ENCODE results near the gene AXL. TPM values are rescaled to one million over a fixed set of nuclear protein-coding genes. Genes with fewer than 3 reads are reported as not detected.

AXL gene
- 66.6 and 94.9 TPM in 2 replicates for total RNA-seq

GRCh38 chr19:41218615-41219507, at the start of gene AXL:
TSS of gene AXL (plus strand) at chr19:41219223. CDS start at chr19:41219393, 170 bp downstream.

DNA sequence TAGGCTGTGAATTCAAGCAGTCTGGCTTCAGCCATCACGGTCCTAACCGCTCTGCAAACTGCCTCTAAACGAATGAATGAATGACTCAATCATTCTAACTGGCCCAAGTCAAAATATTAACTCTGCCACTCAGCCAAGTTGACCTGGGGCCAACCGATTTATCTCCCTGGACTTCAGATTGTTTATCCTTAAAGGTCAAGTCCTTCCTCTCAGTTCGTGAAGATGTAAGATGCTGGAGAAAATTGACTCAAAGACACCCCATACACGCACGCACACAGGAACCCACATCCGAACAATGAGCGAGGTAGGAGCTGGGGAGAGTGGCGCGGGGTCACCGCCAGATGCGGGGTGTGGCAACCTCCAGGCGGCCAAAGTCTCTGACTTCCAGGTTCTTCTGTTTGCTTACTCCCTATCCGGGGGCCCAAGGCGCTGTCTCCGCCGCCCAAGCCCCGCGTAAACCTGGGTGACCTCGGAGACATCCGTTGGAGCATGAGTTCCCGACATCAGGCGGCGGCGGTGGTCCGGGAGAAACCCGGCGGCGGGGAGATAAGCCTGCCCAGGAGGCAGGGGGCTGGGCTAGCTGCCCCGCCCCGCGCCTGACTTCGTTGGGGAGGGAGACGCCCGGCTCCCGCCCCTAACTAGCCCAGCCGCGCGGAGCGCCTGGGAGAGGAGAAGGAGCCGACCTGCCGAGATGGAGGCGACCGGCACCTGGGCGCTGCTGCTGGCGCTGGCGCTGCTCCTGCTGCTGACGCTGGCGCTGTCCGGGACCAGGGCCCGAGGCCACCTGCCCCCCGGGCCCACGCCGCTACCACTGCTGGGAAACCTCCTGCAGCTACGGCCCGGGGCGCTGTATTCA, 26.2 kb upstream of the AXL start, which contains the start of gene CYP2S1:
CYP2S1 (plus strand) TSS at position 646 of the 856 bp plus-strand sequence; CDS start at position 692, 46 bp downstream.

DNA sequence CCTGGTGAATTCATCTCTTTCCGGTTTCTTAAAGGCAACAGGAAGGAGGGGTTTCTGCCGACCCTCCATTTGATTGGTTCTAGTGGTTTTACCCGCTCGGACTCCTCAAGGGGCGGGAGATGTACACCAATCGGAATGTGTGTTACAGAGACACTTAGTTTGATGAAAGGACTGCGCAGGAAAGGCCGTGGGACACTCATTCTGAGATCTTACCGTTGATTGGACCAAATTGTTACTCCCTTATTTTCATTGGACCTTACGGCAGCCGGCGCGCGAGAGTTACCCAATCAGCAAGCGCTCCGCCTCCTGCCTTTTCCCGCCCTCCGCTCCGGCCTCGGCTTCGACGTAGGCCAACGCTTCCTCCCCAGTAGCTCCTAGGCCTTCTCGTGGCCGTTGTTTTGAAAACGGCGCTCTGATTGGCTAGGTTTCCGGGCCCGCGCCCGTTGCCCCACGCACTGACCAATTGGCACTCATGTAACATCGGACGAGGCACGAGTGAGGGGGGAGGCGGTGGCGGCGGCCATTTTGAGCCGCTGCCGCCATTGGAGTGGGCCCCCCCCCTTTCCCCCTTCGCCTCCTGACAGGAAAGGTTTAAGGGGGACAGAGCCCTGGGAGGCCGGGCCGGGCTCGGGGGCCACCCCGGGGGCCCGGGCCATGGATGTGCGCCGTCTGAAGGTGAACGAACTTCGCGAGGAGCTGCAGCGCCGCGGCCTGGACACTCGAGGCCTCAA, 45.0 kb downstream of the AXL start, which contains the start of gene HNRNPUL1:
HNRNPUL1 (plus strand) TSS at position 523 of the 731 bp plus-strand sequence; CDS start at position 655, 132 bp downstream.

GRCh38 chr19:41310033-41310831, 91.2 kb downstream of the AXL start, which contains the start of gene CCDC97:
TSS of gene CCDC97 (plus strand) at chr19:41310172. CDS start at chr19:41310311, 139 bp downstream.

Other genes starting within 250 kb of the AXL start
- gene CYP2B6, start 227.9 kb upstream of the AXL start, total RNA-seq: not detected in 2 replicates
- not detected in 2 replicates for gene CYP2A13, start 130.8 kb upstream of the AXL start, total RNA-seq
- not detected in 2 replicates for gene CYP2F1, start 104.8 kb upstream of the AXL start, total RNA-seq
- 6.8 and 7.8 TPM in 2 replicates for gene CYP2S1, start 26.0 kb upstream of the AXL start, total RNA-seq
- 88.9 and 118 TPM in 2 replicates for gene HNRNPUL1, start 45.1 kb downstream of the AXL start, total RNA-seq
- gene CCDC97, start 90.9 kb downstream of the AXL start, total RNA-seq: 7.7 and 8.1 TPM in 2 replicates
- gene TGFB1, start 134.7 kb downstream of the AXL start, total RNA-seq: 17.8 and 24.1 TPM in 2 replicates
- gene B9D2, start 144.9 kb downstream of the AXL start, total RNA-seq: 6.5 and 7.0 TPM in 2 replicates
- 8.2 and 12.5 TPM in 2 replicates for gene TMEM91, start 157.3 kb downstream of the AXL start, total RNA-seq
- gene EXOSC5, start 178.1 kb downstream of the AXL start, total RNA-seq: 30.5 and 45.2 TPM in 2 replicates
- gene BCKDHA, start 178.6 kb downstream of the AXL start, total RNA-seq: 41.0 and 57.4 TPM in 2 replicates
- gene B3GNT8, start 208.2 kb downstream of the AXL start, total RNA-seq: 6.3 and 9.4 TPM in 2 replicates
- gene DMAC2, start 220.7 kb downstream of the AXL start, total RNA-seq: 53.7 and 76.6 TPM in 2 replicates
- not detected in 2 replicates for gene ERICH4, start 223.9 kb downstream of the AXL start, total RNA-seq

Measured in hair follicular keratinocyte (primary cell).